ENCODE results near the gene RNF144B.

The RNF144B gene

DNA sequence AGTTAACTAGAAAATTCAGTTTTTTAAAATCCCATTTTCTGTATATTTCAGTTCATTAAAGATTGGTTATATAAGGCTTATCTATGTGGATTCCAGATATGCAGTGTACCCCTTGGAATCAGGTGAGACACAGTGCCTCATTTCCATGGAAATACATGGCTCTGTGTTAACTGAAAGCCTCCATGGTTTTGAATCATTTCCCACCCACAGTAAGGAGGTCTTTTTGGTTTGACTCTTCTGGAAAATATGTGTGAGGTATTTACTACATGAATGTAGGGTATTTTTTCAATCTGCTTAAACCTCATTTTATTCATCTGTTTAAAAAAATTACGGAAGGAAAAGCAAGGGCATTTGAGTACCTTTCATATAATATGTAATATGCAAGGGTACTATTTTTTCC is 25.5 kb downstream of the RNF144B start:
- H3K27ac ChIP-seq, result no peak overlapping the region
- TF ChIP-seq CTCF (conservative IDR thresholded peaks at IDR 0.05), result no peak

DNA sequence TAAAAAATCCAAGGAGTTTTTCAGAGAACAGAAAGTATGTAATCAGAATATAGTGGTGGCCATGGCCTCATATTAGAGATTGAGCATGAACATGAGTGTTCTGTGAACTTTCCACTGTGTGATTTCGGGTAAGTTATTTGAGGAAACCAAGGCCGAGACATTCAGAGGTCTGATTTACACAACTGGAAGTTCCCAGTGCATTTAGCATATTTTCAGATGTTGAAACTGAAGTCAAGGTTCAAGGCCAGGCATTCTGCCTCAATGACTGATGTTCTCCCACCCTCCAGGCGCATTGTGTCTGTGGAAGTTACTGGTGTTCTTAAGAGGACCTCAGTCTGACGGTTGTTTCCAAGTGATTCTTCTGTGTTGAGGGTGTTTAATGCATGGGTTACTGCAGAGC is 26.2 kb downstream of the RNF144B start:
- no peak overlapping the region for H3K27ac ChIP-seq
- no peak for TF ChIP-seq CTCF (conservative IDR thresholded peaks at IDR 0.05)

DNA sequence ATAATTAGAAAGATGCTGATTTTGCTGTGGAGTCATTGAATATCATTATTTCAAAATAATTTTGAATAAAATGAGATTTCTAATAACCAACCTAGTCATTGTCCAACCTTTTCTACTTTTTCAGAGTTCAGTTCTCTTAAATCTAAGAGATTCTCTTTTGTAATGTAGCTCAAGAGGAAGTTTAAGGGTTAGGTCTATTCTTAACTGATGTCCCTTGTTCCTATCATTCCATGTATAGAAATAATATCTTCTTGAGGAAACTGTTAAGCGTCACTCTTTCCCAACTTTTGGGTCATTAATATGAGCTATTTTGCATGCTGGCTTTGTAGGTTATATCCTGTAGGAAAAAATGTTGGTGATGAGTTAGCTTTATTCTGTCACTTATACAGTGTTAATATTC is 27.0 kb downstream of the RNF144B start:
- no peak overlapping the region for H3K27ac ChIP-seq
- no peak for TF ChIP-seq CTCF (conservative IDR thresholded peaks at IDR 0.05)

GRCh38 chr6:18415207-18415606 is 28.1 kb downstream of the RNF144B start:
- TF ChIP-seq CTCF (conservative IDR thresholded peaks at IDR 0.05), result no peak
- no peak overlapping the region for H3K27ac ChIP-seq

- TF ChIP-seq CTCF (conservative IDR thresholded peaks at IDR 0.05), result no peak
- H3K27ac ChIP-seq, result no peak overlapping the region
Observed at GRCh38 chr6:18415671-18416340, 28.7 kb downstream of the RNF144B start.

GRCh38 chr6:18416341-18416679 is 29.2 kb downstream of the RNF144B start:
- H3K27ac ChIP-seq, result no peak overlapping the region
- no peak for TF ChIP-seq CTCF (conservative IDR thresholded peaks at IDR 0.05)

DNA sequence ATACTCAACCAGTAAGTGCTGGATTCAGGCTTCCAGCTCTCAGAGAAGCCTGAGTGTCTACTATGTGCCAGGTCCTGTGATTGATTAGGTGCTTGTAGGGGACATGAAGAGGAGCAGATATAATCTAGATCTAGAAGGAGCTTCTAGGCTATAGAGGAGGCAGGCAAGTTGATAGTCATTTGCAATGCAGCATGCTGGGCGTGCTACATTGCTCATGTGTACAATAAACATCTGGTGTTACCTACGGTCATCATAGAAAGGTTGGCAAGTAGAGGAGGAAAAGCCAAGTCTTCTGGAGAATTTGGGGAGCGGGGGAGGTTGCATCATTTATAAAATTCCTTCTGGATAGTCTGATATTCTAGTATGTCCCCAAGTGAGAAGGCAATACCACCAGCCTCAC is 33.2 kb downstream of the RNF144B start:
- TF ChIP-seq CTCF (conservative IDR thresholded peaks at IDR 0.05), result no peak
- H3K27ac ChIP-seq, result no peak overlapping the region
